Activated T-helper 2 cell treated with anti-CD3 and anti-CD28 coated beads, Interferon-gamma antibody, Interleukin-2, Interleukin-4, amounts not matched to agents 10 μg/mL and 5 μg/mL and 100 μg/mL, durations not matched to agents 14 hours and 24 hours and 36 hours (primary cell): ENCODE data around the gene NUP42. TPM values are rescaled to one million over a fixed set of nuclear protein-coding genes. Genes with fewer than 3 reads are reported as not detected.
A peak's percentile ranks its signal among the peaks of the same experiment; 100 is the strongest.

Experiments
- DNase-seq: peaks from one replicate; pipeline ENCODE4 v3.0.0; 2021; ENCODE audit warnings: low spot score
- H3K27ac Mint-ChIP-seq: one replicate; pipeline ENCODE4 v1.8.0; 2021; ENCODE audit warnings: mixed read lengths
- H3K27me3 Mint-ChIP-seq: one replicate; pipeline ENCODE4 v1.8.0; 2021; ENCODE audit warnings: low read depth, mixed read lengths
- H3K36me3 Mint-ChIP-seq: one replicate; pipeline ENCODE4 v1.8.0; 2021; ENCODE audit warnings: low read depth, mixed read lengths
- H3K4me1 Mint-ChIP-seq: one replicate; pipeline ENCODE4 v1.8.0; 2021; ENCODE audit warnings: low read depth, mixed read lengths
- H3K4me3 Mint-ChIP-seq: one replicate; pipeline ENCODE4 v1.8.0; 2021; ENCODE audit warnings: low read depth, mild to moderate bottlenecking, moderate library complexity, mixed read lengths
- H3K9me3 Mint-ChIP-seq: one replicate; pipeline ENCODE4 v1.8.0; 2021; ENCODE audit warnings: mixed read lengths
- intact Hi-C: fragments of 100-400 bp; cut with micrococcal nuclease; formaldehyde crosslinking; loops from one replicate; pipeline ENCODE4 v1.15.1; 2023
- total RNA-seq: library from RNA; stranded (reverse); gene quantifications from 2 replicates; pipeline ENCODE4 v1.2.3, GENCODE V29; 2022

Gene NUP42, protein sequence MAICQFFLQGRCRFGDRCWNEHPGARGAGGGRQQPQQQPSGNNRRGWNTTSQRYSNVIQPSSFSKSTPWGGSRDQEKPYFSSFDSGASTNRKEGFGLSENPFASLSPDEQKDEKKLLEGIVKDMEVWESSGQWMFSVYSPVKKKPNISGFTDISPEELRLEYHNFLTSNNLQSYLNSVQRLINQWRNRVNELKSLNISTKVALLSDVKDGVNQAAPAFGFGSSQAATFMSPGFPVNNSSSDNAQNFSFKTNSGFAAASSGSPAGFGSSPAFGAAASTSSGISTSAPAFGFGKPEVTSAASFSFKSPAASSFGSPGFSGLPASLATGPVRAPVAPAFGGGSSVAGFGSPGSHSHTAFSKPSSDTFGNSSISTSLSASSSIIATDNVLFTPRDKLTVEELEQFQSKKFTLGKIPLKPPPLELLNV
- 52.2 and 54.0 TPM in 2 replicates for total RNA-seq

DNA sequence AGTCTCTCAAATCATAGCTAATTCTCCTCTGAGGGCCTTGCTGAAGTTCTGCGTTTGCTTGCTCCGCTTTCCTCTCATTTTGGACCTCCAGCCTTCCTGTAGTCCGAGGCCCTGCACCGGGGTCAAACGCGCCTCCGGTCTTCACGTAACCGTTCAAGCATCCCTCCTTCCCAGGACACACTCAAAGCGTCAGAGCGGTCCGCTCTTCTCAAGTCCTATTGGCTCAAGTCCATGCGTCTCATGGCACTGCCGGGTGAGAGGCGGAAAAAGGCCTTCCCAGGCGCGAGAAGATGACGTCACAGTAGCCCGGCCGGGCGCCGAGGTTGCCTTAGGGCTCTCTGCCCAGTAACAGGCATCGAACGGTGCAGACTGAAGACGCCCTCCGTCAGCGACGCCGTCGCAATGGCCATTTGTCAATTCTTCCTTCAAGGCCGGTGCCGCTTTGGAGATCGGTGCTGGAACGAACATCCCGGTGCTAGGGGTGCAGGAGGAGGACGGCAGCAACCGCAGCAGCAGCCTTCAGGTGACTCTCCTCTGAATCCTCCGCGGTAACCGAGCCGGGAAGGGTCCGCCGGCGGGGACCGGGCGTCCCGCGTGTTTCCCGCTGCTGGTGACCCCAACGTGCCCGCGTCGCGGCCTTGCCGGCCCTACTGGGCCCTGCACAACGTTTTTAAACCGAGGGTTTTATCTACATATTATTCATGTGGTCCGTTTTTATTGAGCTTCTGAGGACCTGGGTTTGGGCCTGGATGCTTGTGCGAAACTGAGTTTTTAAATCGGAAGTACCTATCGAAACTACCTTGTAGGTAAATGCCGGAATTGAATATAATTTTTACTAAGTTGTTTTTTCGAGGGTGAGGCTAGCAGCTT lies at the start of gene NUP42:
TSS of gene NUP42 (plus strand) at position 365 of the 870 bp plus-strand sequence. CDS start at position 403, 38 bp downstream.
- H3K27me3 Mint-ChIP-seq, result peaks cover 7% of the 10 kb centered on the region
- peaks cover 24% of the 10 kb centered on the region for H3K36me3 Mint-ChIP-seq
- peak; percentile 97 for DNase-seq
- intact Hi-C loops, result loop anchor here (1.0 to 10.0 kb wide), 6 partner anchors 77 to 1943 kb away; partner anchors contain the start of genes CYCS, HYCC1, IGF2BP3 and KLHL7
- peak within 1 kb of the TSS; percentile 98 for H3K27ac Mint-ChIP-seq
- peaks cover 33% of the 10 kb centered on the region for H3K4me1 Mint-ChIP-seq
- H3K4me3 Mint-ChIP-seq, result peak within 1 kb of the TSS; percentile 89
- no peaks in the 10 kb centered on the region for H3K9me3 Mint-ChIP-seq

DNA sequence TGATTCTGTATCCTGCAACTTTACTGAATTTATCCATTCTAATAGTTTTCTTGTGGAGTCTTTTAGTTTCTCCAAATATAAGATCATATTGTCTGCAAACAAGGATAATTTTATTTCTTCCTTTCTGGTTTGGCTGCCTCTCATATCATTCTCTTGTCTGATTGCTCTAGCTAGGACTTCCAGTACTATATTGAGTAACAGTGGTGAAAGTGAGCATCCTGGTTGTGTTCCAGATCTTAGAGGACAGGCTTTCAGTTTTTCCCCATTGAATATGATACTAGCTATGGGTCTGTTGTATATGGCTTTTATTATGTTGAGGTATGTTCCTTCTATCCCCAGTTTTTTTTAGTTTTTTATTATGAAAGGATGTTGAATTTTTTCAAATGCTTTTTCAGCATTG lies 48.1 kb upstream of the NUP42 start:
- H3K4me3 Mint-ChIP-seq, result no peak overlapping the region
- no peaks in the 10 kb centered on the region for H3K4me1 Mint-ChIP-seq
- no peaks in the 10 kb centered on the region for H3K27me3 Mint-ChIP-seq
- H3K36me3 Mint-ChIP-seq, result peaks cover under 1% of the 10 kb centered on the region
- peaks cover 6% of the 10 kb centered on the region for H3K9me3 Mint-ChIP-seq
- no peak overlapping the region for H3K27ac Mint-ChIP-seq
- DNase-seq, result no peak
- intact Hi-C loops, result no loop called here

- DNase-seq, result no peak
- no peak overlapping the region for H3K4me3 Mint-ChIP-seq
- no peaks in the 10 kb centered on the region for H3K27me3 Mint-ChIP-seq
- no peaks in the 10 kb centered on the region for H3K36me3 Mint-ChIP-seq
- H3K4me1 Mint-ChIP-seq, result no peaks in the 10 kb centered on the region
- no peak overlapping the region for H3K27ac Mint-ChIP-seq
- peaks cover 6% of the 10 kb centered on the region for H3K9me3 Mint-ChIP-seq
- intact Hi-C loops, result no loop called here
Observed at GRCh38 chr7:23135755-23136154, 46.1 kb upstream of the NUP42 start.

DNA sequence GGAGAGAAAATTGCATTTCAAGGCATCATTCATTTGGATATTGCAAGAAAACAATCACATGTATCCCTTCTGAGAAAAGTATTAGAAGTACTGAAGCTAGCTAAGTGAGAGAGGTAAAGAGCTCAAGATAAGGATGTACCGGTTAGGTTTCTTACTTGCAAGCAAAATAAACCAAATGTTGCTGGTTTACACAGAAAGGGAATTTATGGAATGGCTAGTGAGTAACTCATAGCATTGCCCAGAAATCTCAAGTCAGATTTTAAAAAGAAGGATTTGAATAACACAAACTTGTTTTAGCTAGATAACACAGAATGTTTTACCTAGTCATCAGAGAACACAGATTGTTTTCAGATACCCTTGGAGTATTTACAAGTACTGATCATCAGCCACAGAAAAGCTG lies 45.6 kb upstream of the NUP42 start:
- H3K4me1 Mint-ChIP-seq, result no peaks in the 10 kb centered on the region
- H3K27me3 Mint-ChIP-seq, result no peaks in the 10 kb centered on the region
- no peaks in the 10 kb centered on the region for H3K36me3 Mint-ChIP-seq
- no peak overlapping the region for H3K27ac Mint-ChIP-seq
- DNase-seq, result no peak
- intact Hi-C loops, result no loop called here
- no peak overlapping the region for H3K4me3 Mint-ChIP-seq
- H3K9me3 Mint-ChIP-seq, result peaks cover 6% of the 10 kb centered on the region

GRCh38 chr7:23157679-23158078 lies 24.2 kb upstream of the NUP42 start:
- intact Hi-C loops, result no loop called here
- no peak for DNase-seq
- Mint-ChIP-seq H3K36me3 (peaks cover 2% of the 10 kb centered on the region), H3K27ac (no peak overlapping the region), H3K4me3 (no peak overlapping the region), H3K27me3 (no peaks in the 10 kb centered on the region), H3K9me3 (no peaks in the 10 kb centered on the region), H3K4me1 (no peaks in the 10 kb centered on the region)

DNA sequence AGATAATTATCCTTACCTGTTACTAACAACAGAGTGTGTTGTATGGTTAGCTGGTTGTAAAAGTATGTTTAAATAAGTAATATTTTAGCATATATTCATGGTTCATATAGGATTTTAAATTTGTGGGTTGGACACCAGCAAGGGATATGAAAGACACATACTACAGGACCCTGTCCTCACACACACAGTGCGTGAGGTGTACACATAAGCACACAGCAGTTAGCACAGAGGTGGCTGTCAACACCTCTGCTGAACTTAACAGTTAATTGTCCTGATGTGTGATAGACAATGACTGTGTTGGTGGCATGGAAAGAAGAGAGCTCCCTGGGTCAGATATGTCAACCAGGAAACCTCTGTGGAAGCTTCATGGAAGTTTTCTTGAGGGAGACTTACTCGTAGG lies 23.3 kb upstream of the NUP42 start:
- Mint-ChIP-seq H3K4me1 (no peaks in the 10 kb centered on the region), H3K4me3 (no peak overlapping the region), H3K27me3 (no peaks in the 10 kb centered on the region), H3K36me3 (no peaks in the 10 kb centered on the region), H3K27ac (no peak overlapping the region), H3K9me3 (no peaks in the 10 kb centered on the region)
- DNase-seq, result no peak
- intact Hi-C loops, result no loop called here

GRCh38 chr7:23161482-23161881 lies 20.4 kb upstream of the NUP42 start:
- DNase-seq, result no peak
- no peaks in the 10 kb centered on the region for H3K36me3 Mint-ChIP-seq

DNA sequence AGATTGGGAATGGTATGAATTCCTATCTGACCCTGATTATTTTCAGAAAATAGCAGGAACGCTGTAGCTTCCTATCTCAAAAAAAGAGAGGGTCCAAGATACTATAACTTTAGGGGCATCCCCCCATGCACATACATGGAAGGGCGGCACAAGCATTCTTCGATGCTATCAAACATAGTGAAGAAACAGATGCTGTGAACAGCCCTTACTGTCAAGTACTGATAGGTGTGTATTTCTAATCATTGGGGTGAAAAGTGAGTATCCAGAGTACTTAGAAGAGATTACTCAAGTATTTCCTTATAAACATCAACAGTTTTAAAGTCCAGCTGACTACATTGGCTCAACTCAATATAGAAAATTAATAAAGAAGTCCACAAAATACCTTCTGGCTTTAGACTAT lies 17.0 kb upstream of the NUP42 start:
- Mint-ChIP-seq H3K4me1 (no peaks in the 10 kb centered on the region), H3K4me3 (no peak overlapping the region), H3K27ac (no peak overlapping the region), H3K36me3 (no peaks in the 10 kb centered on the region), H3K9me3 (no peaks in the 10 kb centered on the region), H3K27me3 (no peaks in the 10 kb centered on the region)
- no peak for DNase-seq
- intact Hi-C loops, result no loop called here

More at GRCh38 chr7:23161482-23161881, 20.4 kb upstream of the NUP42 start:
- intact Hi-C loops, result no loop called here
- Mint-ChIP-seq H3K27ac (no peak overlapping the region), H3K4me1 (no peaks in the 10 kb centered on the region), H3K4me3 (no peak overlapping the region), H3K27me3 (no peaks in the 10 kb centered on the region), H3K9me3 (no peaks in the 10 kb centered on the region)

GRCh38 chr7:23165316-23165715 lies 16.5 kb upstream of the NUP42 start:
- no peaks in the 10 kb centered on the region for H3K36me3 Mint-ChIP-seq
- H3K27me3 Mint-ChIP-seq, result no peaks in the 10 kb centered on the region
- no peaks in the 10 kb centered on the region for H3K4me1 Mint-ChIP-seq
- intact Hi-C loops, result no loop called here
- no peak for DNase-seq
- H3K9me3 Mint-ChIP-seq, result no peaks in the 10 kb centered on the region
- H3K4me3 Mint-ChIP-seq, result no peak overlapping the region
- H3K27ac Mint-ChIP-seq, result no peak overlapping the region

DNA sequence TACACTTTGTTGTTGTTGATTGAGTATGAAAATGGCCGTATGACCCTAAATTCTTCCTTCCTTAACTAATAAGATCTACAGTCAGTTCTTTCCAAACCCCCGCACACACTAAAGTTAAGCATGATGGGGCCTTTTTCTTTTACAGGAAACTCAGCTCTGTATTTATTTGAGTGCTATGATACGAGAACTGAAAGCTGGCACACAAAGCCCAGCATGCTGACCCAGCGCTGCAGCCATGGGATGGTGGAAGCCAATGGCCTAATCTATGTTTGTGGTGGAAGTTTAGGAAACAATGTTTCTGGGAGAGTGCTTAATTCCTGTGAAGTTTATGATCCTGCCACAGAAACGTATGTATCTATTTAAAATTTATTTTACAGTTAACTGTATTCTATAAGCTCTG lies 14.2 kb upstream of the NUP42 start:
- DNase-seq, result no peak
- Mint-ChIP-seq H3K4me1 (no peaks in the 10 kb centered on the region), H3K36me3 (no peaks in the 10 kb centered on the region), H3K9me3 (no peaks in the 10 kb centered on the region), H3K4me3 (no peak overlapping the region), H3K27ac (no peak overlapping the region), H3K27me3 (no peaks in the 10 kb centered on the region)
- intact Hi-C loops, result no loop called here

DNA sequence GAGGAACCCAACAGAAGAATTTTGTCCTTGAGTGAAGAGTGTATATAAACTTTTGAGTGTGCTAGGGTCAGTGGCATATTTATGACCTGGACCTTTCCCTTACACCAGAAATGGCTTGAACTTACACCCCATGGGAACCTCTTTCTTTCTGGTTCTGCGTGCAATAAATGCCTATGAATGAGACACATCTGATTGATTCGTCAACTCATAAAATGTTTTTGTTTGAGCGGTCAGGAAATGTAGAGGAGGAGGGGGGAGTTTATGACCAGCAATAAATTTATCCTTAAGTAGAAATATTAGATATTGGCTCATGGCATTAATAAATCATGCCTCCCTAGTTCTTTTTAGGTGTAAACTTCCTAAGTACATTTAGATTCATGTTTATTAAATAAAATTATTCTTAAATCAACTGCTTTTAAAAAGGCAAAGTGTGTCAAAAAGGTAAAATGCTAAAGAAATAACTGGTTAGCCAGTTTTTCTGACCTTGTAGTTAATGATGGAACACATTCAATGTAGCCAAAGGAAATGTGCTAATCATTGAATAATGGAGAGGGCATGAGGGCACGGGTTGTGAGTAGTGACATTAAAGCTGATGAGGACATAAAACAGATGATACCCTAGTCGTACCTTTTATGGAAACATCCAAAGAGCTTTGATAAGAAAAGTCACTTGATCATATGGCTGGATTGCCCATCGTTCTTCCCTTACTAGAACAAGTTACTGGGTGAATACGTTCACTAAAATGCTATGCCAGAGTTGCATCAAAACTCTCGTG lies 13.6 kb upstream of the NUP42 start:
- Mint-ChIP-seq H3K9me3 (no peaks in the 10 kb centered on the region), H3K4me3 (no peak overlapping the region), H3K27ac (no peak overlapping the region), H3K36me3 (no peaks in the 10 kb centered on the region), H3K4me1 (no peaks in the 10 kb centered on the region), H3K27me3 (no peaks in the 10 kb centered on the region)
- DNase-seq, result no peak
- intact Hi-C loops, result no loop called here

DNA sequence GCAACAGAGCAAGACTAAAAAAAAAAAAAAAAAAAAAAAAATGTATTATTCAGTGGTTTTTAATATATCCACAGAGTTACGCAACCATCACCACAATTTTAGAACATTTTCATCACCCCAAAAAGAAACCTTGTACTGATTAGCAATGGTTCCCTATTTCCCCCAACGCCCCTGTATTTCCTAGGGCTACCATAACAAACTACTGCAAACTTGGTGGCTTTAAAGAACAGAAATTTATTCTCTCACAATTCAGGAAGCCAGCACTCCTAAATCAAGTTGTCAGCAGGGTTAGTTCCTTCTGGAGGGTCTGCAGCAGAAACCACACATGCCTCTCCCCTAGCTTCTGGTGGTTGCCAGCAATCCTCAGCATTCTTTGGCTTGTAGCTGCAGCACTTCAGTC lies 5.9 kb upstream of the NUP42 start:
- H3K36me3 Mint-ChIP-seq, result no peaks in the 10 kb centered on the region
- no peaks in the 10 kb centered on the region for H3K9me3 Mint-ChIP-seq
- DNase-seq, result no peak
- no peak overlapping the region for H3K27ac Mint-ChIP-seq
- peaks cover 6% of the 10 kb centered on the region for H3K4me1 Mint-ChIP-seq
- H3K4me3 Mint-ChIP-seq, result no peak overlapping the region
- peaks cover 7% of the 10 kb centered on the region for H3K27me3 Mint-ChIP-seq
- intact Hi-C loops, result no loop called here
